ENCODE data around the gene LDHAL6B.

The LDHAL6B gene

GRCh38 chr15:59174835-59175831 is 31.5 kb upstream of the LDHAL6B start:
- DNase-seq (ENCODE audit: insufficient read length, low spot score) (peak; percentile 23), FAIRE-seq (peak; percentile 5)
- no peak for TF ChIP-seq POU2F2 (IDR thresholded peaks at IDR 0.05; ENCODE audit: low read depth, low read length)
- no peak for TF ChIP-seq POLR2A (IDR thresholded peaks at IDR 0.05; ENCODE audit: low read depth, low read length)
- no peak for TF ChIP-seq POLR2AphosphoS5 (IDR thresholded peaks at IDR 0.05; ENCODE audit: low read depth, low read length)
- TF ChIP-seq TAF1 (IDR thresholded peaks at IDR 0.05; ENCODE audit: low read depth, low read length), result no peak
- TF ChIP-seq PAX5 (IDR thresholded peaks at IDR 0.05; ENCODE audit: insufficient read depth, low read length, severe bottlenecking), result no peak
- no peak for TF ChIP-seq SPI1 (IDR thresholded peaks at IDR 0.05; ENCODE audit: low read depth, low read length)

GRCh38 chr15:59176653-59177316 is 29.9 kb upstream of the LDHAL6B start:
- DNase-seq (ENCODE audit: insufficient read length, low spot score) (no peak), FAIRE-seq (no peak)
- TF ChIP-seq SPI1 (IDR thresholded peaks at IDR 0.05; ENCODE audit: low read depth, low read length), result no peak
- no peak for TF ChIP-seq POLR2AphosphoS5 (IDR thresholded peaks at IDR 0.05; ENCODE audit: low read depth, low read length)
- TF ChIP-seq TAF1 (IDR thresholded peaks at IDR 0.05; ENCODE audit: low read depth, low read length), result no peak
- TF ChIP-seq PAX5 (IDR thresholded peaks at IDR 0.05; ENCODE audit: insufficient read depth, low read length, severe bottlenecking), result no peak
- no peak for TF ChIP-seq POLR2A (IDR thresholded peaks at IDR 0.05; ENCODE audit: low read depth, low read length)
- no peak for TF ChIP-seq POU2F2 (IDR thresholded peaks at IDR 0.05; ENCODE audit: low read depth, low read length)

GRCh38 chr15:59177317-59177660 is 29.4 kb upstream of the LDHAL6B start:
- DNase-seq (ENCODE audit: insufficient read length, low spot score) (no peak), FAIRE-seq (no peak)
- no peak for TF ChIP-seq PAX5 (IDR thresholded peaks at IDR 0.05; ENCODE audit: insufficient read depth, low read length, severe bottlenecking)
- TF ChIP-seq SPI1 (IDR thresholded peaks at IDR 0.05; ENCODE audit: low read depth, low read length), result no peak
- TF ChIP-seq POU2F2 (IDR thresholded peaks at IDR 0.05; ENCODE audit: low read depth, low read length), result no peak

- no peak for DNase-seq (ENCODE audit: insufficient read length, low spot score)
- no peak for TF ChIP-seq PAX5 (IDR thresholded peaks at IDR 0.05; ENCODE audit: insufficient read depth, low read length, severe bottlenecking)
- TF ChIP-seq POU2F2 (IDR thresholded peaks at IDR 0.05; ENCODE audit: low read depth, low read length), result no peak
- no peak for TF ChIP-seq TAF1 (IDR thresholded peaks at IDR 0.05; ENCODE audit: low read depth, low read length)
- TF ChIP-seq POLR2A (IDR thresholded peaks at IDR 0.05; ENCODE audit: low read depth, low read length), result no peak
- TF ChIP-seq SPI1 (IDR thresholded peaks at IDR 0.05; ENCODE audit: low read depth, low read length), result no peak
- TF ChIP-seq POLR2AphosphoS5 (IDR thresholded peaks at IDR 0.05; ENCODE audit: low read depth, low read length), result no peak
- FAIRE-seq, result no peak
Observed at GRCh38 chr15:59178151-59178695, 28.4 kb upstream of the LDHAL6B start.

- no peak for FAIRE-seq
Observed at GRCh38 chr15:59179717-59180116, 26.9 kb upstream of the LDHAL6B start.

GRCh38 chr15:59180945-59181600 is 25.6 kb upstream of the LDHAL6B start:
- TF ChIP-seq POLR2AphosphoS5 (IDR thresholded peaks at IDR 0.05; ENCODE audit: low read depth, low read length), result 0 out of 2 replicates have a peak, but pooled peaks have one; percentile 26
- no peak for TF ChIP-seq PAX5 (IDR thresholded peaks at IDR 0.05; ENCODE audit: insufficient read depth, low read length, severe bottlenecking)
- DNase-seq (ENCODE audit: insufficient read length, low spot score) (no peak), FAIRE-seq (no peak)

More at GRCh38 chr15:59179717-59180116, 26.9 kb upstream of the LDHAL6B start:
- TF ChIP-seq POU2F2 (IDR thresholded peaks at IDR 0.05; ENCODE audit: low read depth, low read length) (no peak), TAF1 (IDR thresholded peaks at IDR 0.05; ENCODE audit: low read depth, low read length) (no peak), SPI1 (IDR thresholded peaks at IDR 0.05; ENCODE audit: low read depth, low read length) (no peak), POLR2A (IDR thresholded peaks at IDR 0.05; ENCODE audit: low read depth, low read length) (no peak), PAX5 (IDR thresholded peaks at IDR 0.05; ENCODE audit: insufficient read depth, low read length, severe bottlenecking) (no peak), POLR2AphosphoS5 (IDR thresholded peaks at IDR 0.05; ENCODE audit: low read depth, low read length) (no peak)
- no peak for DNase-seq (ENCODE audit: insufficient read length, low spot score)

- FAIRE-seq (no peak), DNase-seq (ENCODE audit: insufficient read length, low spot score) (no peak)
- no peak for TF ChIP-seq POLR2A (IDR thresholded peaks at IDR 0.05; ENCODE audit: low read depth, low read length)
- no peak for TF ChIP-seq POU2F2 (IDR thresholded peaks at IDR 0.05; ENCODE audit: low read depth, low read length)
- TF ChIP-seq PAX5 (IDR thresholded peaks at IDR 0.05; ENCODE audit: insufficient read depth, low read length, severe bottlenecking), result no peak
- no peak; the same call in 1 of the 2 replicates for TF ChIP-seq POLR2AphosphoS5 (IDR thresholded peaks at IDR 0.05; ENCODE audit: low read depth, low read length)
- TF ChIP-seq SPI1 (IDR thresholded peaks at IDR 0.05; ENCODE audit: low read depth, low read length), result no peak
- TF ChIP-seq TAF1 (IDR thresholded peaks at IDR 0.05; ENCODE audit: low read depth, low read length), result no peak
Observed at GRCh38 chr15:59185725-59186124, 20.9 kb upstream of the LDHAL6B start.

GRCh38 chr15:59186501-59186900 is 20.1 kb upstream of the LDHAL6B start:
- TF ChIP-seq PAX5 (IDR thresholded peaks at IDR 0.05; ENCODE audit: insufficient read depth, low read length, severe bottlenecking) (no peak), POLR2AphosphoS5 (IDR thresholded peaks at IDR 0.05; ENCODE audit: low read depth, low read length) (no peak), TAF1 (IDR thresholded peaks at IDR 0.05; ENCODE audit: low read depth, low read length) (no peak), SPI1 (IDR thresholded peaks at IDR 0.05; ENCODE audit: low read depth, low read length) (no peak), POU2F2 (IDR thresholded peaks at IDR 0.05; ENCODE audit: low read depth, low read length) (no peak), POLR2A (IDR thresholded peaks at IDR 0.05; ENCODE audit: low read depth, low read length) (no peak)
- no peak for FAIRE-seq
- DNase-seq (ENCODE audit: insufficient read length, low spot score), result no peak

- TF ChIP-seq POLR2A (IDR thresholded peaks at IDR 0.05; ENCODE audit: low read depth, low read length), result no peak
- no peak for TF ChIP-seq POLR2AphosphoS5 (IDR thresholded peaks at IDR 0.05; ENCODE audit: low read depth, low read length)
- no peak for TF ChIP-seq TAF1 (IDR thresholded peaks at IDR 0.05; ENCODE audit: low read depth, low read length)
- TF ChIP-seq PAX5 (IDR thresholded peaks at IDR 0.05; ENCODE audit: insufficient read depth, low read length, severe bottlenecking), result no peak
- no peak for TF ChIP-seq POU2F2 (IDR thresholded peaks at IDR 0.05; ENCODE audit: low read depth, low read length)
- TF ChIP-seq SPI1 (IDR thresholded peaks at IDR 0.05; ENCODE audit: low read depth, low read length), result no peak
- no peak for DNase-seq (ENCODE audit: insufficient read length, low spot score)
- no peak for FAIRE-seq
Observed at GRCh38 chr15:59189241-59189640, 17.4 kb upstream of the LDHAL6B start.
